DMS53 (cell line): ENCODE data around the gene SAPCD1.

Experiments
- DNase-seq: peaks from one replicate; lab custom pipeline; 2025; lab: John Stamatoyannopoulos, UW

The SAPCD1 gene

GRCh38 chr6:31752739-31753319 is 9.6 kb upstream of the SAPCD1 start:
- no peak for DNase-seq

GRCh38 chr6:31758281-31758680 is 4.2 kb upstream of the SAPCD1 start:
- DNase-seq = no peak

GRCh38 chr6:31760790-31761189 is 1.7 kb upstream of the SAPCD1 start:
- no peak for DNase-seq

- no peak for DNase-seq
Observed at GRCh38 chr6:31761343-31761742, 1.1 kb upstream of the SAPCD1 start.

GRCh38 chr6:31762878-31763618 is 592 bp downstream of the SAPCD1 start:
- DNase-seq = no peak

GRCh38 chr6:31763619-31763940 is 1.1 kb downstream of the SAPCD1 start:
- DNase-seq = no peak

- DNase-seq = no peak
Observed at GRCh38 chr6:31764198-31764597, 1.7 kb downstream of the SAPCD1 start.

GRCh38 chr6:31765559-31765909 is 3.1 kb downstream of the SAPCD1 start:
- no peak for DNase-seq

- DNase-seq = peak; percentile 80
Observed at GRCh38 chr6:31765910-31766794, 3.7 kb downstream of the SAPCD1 start.

- DNase-seq = no peak
Observed at GRCh38 chr6:31767096-31767645, 4.7 kb downstream of the SAPCD1 start.

- DNase-seq = no peak
Observed at GRCh38 chr6:31768363-31769257, 6.2 kb downstream of the SAPCD1 start.

GRCh38 chr6:31769684-31770371 is 7.4 kb downstream of the SAPCD1 start:
- peak; percentile 89 for DNase-seq

- DNase-seq = no peak
Observed at GRCh38 chr6:31770860-31771259, 8.4 kb downstream of the SAPCD1 start.

- DNase-seq = no peak
Observed at GRCh38 chr6:31771992-31772358, 9.5 kb downstream of the SAPCD1 start.

- DNase-seq = peak; percentile 45
Observed at GRCh38 chr6:31775184-31775583, 12.7 kb downstream of the SAPCD1 start.

- no peak for DNase-seq
Observed at GRCh38 chr6:31775633-31776484, 13.4 kb downstream of the SAPCD1 start.

- DNase-seq = peak; percentile 92
Observed at GRCh38 chr6:31776485-31776988, 14.1 kb downstream of the SAPCD1 start.

GRCh38 chr6:31776989-31777666 is 14.7 kb downstream of the SAPCD1 start, which contains the start of gene VWA7:
Gene VWA7, minus strand, starts transcription at chr6:31777328. Its CDS starts 549 bp downstream, at chr6:31776779.
- peak; percentile 98 for DNase-seq

GRCh38 chr6:31777667-31778050 is 15.2 kb downstream of the SAPCD1 start:
- DNase-seq = no peak
